ENCODE measurements around the gene YWHAE.
"Not testable (repeated sequence)": the region's sequence is repeated elsewhere in the genome, so short reads cannot be mapped to it uniquely, and the experiment has no call there.

The YWHAE gene

GRCh38 chr17:1373707-1374237, 26.2 kb downstream of the YWHAE start:
- DNase-seq (ENCODE audit: low spot score), result no peak

GRCh38 chr17:1372618-1373017, 27.4 kb downstream of the YWHAE start:
- no peak for DNase-seq (ENCODE audit: low spot score)

GRCh38 chr17:1371893-1372590, 28.0 kb downstream of the YWHAE start:
- no peak for DNase-seq (ENCODE audit: low spot score)

GRCh38 chr17:1368588-1368987, 31.4 kb downstream of the YWHAE start:
- DNase-seq (ENCODE audit: low spot score), result no peak

- DNase-seq (ENCODE audit: low spot score), result no peak
Observed at GRCh38 chr17:1367351-1367745, 32.7 kb downstream of the YWHAE start.

- no peak for DNase-seq (ENCODE audit: low spot score)
Observed at GRCh38 chr17:1366234-1366633, 33.8 kb downstream of the YWHAE start.

GRCh38 chr17:1365445-1366039, 34.5 kb downstream of the YWHAE start:
- peak; percentile 80 for DNase-seq (ENCODE audit: low spot score)

GRCh38 chr17:1362964-1363363, 37.1 kb downstream of the YWHAE start:
- DNase-seq (ENCODE audit: low spot score), result no peak

- DNase-seq (ENCODE audit: low spot score), result no peak
Observed at GRCh38 chr17:1362065-1362848, 37.8 kb downstream of the YWHAE start.

GRCh38 chr17:1360975-1361374, 39.0 kb downstream of the YWHAE start:
- DNase-seq (ENCODE audit: low spot score), result no peak

- not testable (repeated sequence) for DNase-seq (ENCODE audit: low spot score)
Observed at GRCh38 chr17:1360315-1360714, 39.7 kb downstream of the YWHAE start.

GRCh38 chr17:1354030-1354429, 46.0 kb downstream of the YWHAE start:
- DNase-seq (ENCODE audit: low spot score), result no peak

GRCh38 chr17:1352530-1352929, 47.5 kb downstream of the YWHAE start:
- not testable (repeated sequence) for DNase-seq (ENCODE audit: low spot score)

- no peak for DNase-seq (ENCODE audit: low spot score)
Observed at GRCh38 chr17:1351971-1352370, 48.1 kb downstream of the YWHAE start.

GRCh38 chr17:1351275-1351674, 48.7 kb downstream of the YWHAE start:
- DNase-seq (ENCODE audit: low spot score), result no peak

GRCh38 chr17:1347589-1348323, 52.3 kb downstream of the YWHAE start:
- peak; percentile 66 for DNase-seq (ENCODE audit: low spot score)

- no peak for DNase-seq (ENCODE audit: low spot score)
Observed at GRCh38 chr17:1344521-1344920, 55.5 kb downstream of the YWHAE start.

- no peak for DNase-seq (ENCODE audit: low spot score)
Observed at GRCh38 chr17:1343554-1343953, 56.5 kb downstream of the YWHAE start.

GRCh38 chr17:1340371-1340770, 59.7 kb downstream of the YWHAE start:
- DNase-seq (ENCODE audit: low spot score), result no peak

- no peak for DNase-seq (ENCODE audit: low spot score)
Observed at GRCh38 chr17:1331708-1332107, 68.3 kb downstream of the YWHAE start.

GRCh38 chr17:1329745-1330343, 70.2 kb downstream of the YWHAE start:
- DNase-seq (ENCODE audit: low spot score), result no peak

GRCh38 chr17:1328437-1328836, 71.6 kb downstream of the YWHAE start:
- DNase-seq (ENCODE audit: low spot score), result no peak
